GM21723 (cell line): ENCODE data around the gene RACK1.

ENCODE experiments used
- ATAC-seq: cut with Tn5 transposase; IDR thresholded peaks from one replicate; pipeline ENCODE4 v1.9.1; 2021; ENCODE audit warnings: mild to moderate bottlenecking, moderate library complexity; ENCODE audit not compliant: unreplicated experiment

Gene RACK1

GRCh38 chr5:181199881-181200638 is 43.6 kb downstream of the RACK1 start:
- no peak for ATAC-seq

- ATAC-seq: peak; percentile 61
Measured at GRCh38 chr5:181198905-181199519, 44.7 kb downstream of the RACK1 start.

GRCh38 chr5:181198106-181198685 is 45.5 kb downstream of the RACK1 start:
- ATAC-seq: no peak

- no peak for ATAC-seq
Measured at GRCh38 chr5:181197326-181197951, 46.3 kb downstream of the RACK1 start.

- ATAC-seq: no peak
Measured at GRCh38 chr5:181195249-181195761, 48.4 kb downstream of the RACK1 start.

GRCh38 chr5:181194489-181195248 is 49.0 kb downstream of the RACK1 start:
- ATAC-seq: no peak

GRCh38 chr5:181193656-181194055 is 50.0 kb downstream of the RACK1 start:
- no peak for ATAC-seq

- no peak for ATAC-seq
Measured at GRCh38 chr5:181192337-181193046, 51.2 kb downstream of the RACK1 start.

GRCh38 chr5:181191526-181192336 is 52.0 kb downstream of the RACK1 start:
- peak; percentile 55 for ATAC-seq

- peak; percentile 15 for ATAC-seq
Measured at GRCh38 chr5:181190711-181191525, 52.8 kb downstream of the RACK1 start.

GRCh38 chr5:181189962-181190710 is 53.6 kb downstream of the RACK1 start:
- ATAC-seq: no peak

- ATAC-seq: no peak
Measured at GRCh38 chr5:181189363-181189961, 54.2 kb downstream of the RACK1 start.

GRCh38 chr5:181188700-181189362 is 54.9 kb downstream of the RACK1 start:
- no peak for ATAC-seq

- ATAC-seq: no peak
Measured at GRCh38 chr5:181187500-181188213, 56.0 kb downstream of the RACK1 start.

- no peak for ATAC-seq
Measured at GRCh38 chr5:181186986-181187499, 56.7 kb downstream of the RACK1 start.
